Stimulated activated CD4-positive, alpha-beta T cell treated with anti-CD3 and anti-CD28 coated beads, Interleukin-1b, Interleukin-23, amount 100 ng/mL, for 4 hours (primary cell): ENCODE results near the gene LRSAM1.

Source experiments
- DNase-seq, 2 donors: peaks; one replicate each; pipeline ENCODE4 v3.0.0-alpha.2; 2020; ENCODE audit warnings: low read depth in 2 of 2

The LRSAM1 gene

DNA sequence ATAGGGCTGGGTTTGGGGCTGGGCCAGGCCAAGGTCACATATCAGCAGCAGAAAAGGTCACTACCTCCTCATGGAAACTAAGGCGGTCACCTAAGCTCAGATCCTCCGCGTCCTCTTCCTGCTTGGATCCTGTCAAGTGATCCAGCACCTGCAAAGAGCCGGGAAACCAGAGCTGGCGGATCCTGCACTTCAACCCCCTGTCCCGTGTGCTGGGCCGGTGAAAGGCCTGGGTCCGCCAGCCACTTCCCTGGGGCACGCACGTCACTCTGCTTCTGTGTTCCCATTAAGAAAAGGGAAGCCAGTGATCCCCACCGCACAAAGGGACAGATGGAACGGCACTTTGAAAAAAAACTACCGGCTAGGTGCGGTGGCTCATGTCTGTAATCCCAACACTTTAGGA, 99.4 kb downstream of the LRSAM1 start:
- DNase-seq: no peak
